HG03575 (cell line): ENCODE measurements around the gene VRK3.
"Not testable (repeated sequence)": the region's sequence is repeated elsewhere in the genome, so short reads cannot be mapped to it uniquely, and the experiment has no call there.

ENCODE experiments used
- ATAC-seq: cut with Tn5 transposase; IDR thresholded peaks from one replicate; pipeline ENCODE4 v1.9.1; 2021; ENCODE audit not compliant: unreplicated experiment, insufficient number of reproducible peaks, low FRiP score; ENCODE audit errors: extremely low read depth

Gene VRK3

GRCh38 chr19:49944567-49944966 lies 80.6 kb downstream of the VRK3 start:
- not testable (repeated sequence) for ATAC-seq

DNA sequence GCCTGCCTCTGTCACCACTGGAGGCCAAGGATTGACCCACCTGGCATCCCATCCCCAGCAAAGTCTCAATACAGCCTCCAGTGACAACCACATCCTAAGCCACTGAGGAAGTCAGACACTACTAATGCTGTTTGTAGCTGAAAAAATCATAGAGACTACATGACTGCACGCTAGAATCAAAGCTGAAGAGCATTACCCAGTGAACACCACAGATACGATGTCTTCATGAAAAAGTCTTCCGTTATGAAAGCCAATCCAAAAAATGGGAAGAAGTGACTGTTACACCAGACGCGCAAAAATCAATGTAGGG lies 84.7 kb downstream of the VRK3 start:
- no peak for ATAC-seq

DNA sequence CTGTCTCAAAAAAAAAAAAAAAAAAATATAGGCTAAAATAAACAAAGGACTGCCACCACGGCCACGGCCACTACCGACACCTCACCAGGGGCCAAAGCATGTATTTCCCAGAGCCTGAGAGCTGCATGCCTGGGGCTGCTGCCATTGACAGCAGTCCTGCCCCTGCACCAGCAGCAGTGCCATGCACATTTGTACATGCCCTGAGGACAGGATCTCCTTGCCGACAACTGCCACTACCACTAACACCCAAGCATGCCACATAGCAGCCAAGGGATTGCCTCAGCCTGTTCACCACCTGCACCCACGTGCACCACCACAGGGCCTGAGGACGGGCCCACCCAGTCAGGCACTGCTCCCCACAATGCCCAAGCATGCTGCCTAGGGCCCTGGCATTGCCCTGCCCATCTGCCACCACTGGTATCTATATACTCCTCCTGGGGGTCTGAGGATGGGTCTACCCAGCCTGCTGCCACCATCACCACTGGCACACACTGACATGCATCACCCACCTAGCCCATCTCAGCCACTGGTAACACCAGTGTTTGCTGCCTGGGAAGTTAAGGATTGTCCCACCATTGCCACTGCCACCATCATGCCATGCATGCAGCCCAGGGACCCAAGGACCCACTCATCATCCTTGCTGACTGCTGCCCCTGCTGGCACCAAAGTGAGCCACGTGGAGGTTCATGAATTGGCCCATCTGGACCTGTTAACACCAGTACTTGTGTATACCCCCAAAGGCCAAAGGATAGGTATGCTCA lies 85.3 kb downstream of the VRK3 start:
- ATAC-seq, result no peak

GRCh38 chr19:49938662-49939061 lies 86.5 kb downstream of the VRK3 start:
- no peak for ATAC-seq

DNA sequence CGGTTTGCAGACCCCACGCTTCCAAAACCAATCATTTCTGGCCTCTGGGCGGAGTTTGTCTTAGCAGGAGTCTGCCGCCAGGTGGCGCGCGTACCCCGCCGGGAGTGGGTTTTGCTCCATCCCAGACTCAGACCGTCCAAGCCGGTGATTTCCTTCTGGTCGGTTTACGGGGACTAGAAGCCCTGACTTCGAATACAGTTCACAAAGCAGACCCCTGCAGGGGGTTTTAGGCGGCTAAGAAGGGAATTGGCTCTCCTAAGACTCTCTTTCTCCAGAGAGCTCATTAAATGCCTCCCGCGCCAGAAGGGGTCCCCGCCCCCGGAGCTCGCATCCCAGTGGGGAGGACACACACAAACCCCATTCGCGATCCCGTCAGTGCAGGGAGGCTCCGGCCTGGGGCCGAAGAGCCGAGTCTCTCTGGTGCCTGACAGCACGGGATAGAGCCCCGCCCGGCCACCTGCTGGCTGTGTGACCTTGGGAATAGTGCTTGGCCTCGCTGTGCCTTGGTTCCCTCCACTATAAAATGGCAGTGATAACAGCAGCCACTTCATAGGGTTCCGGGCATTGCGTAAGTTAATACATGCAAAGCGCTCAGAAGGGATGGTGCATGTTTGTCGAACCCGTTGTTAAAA lies 87.3 kb downstream of the VRK3 start:
- no peak for ATAC-seq

DNA sequence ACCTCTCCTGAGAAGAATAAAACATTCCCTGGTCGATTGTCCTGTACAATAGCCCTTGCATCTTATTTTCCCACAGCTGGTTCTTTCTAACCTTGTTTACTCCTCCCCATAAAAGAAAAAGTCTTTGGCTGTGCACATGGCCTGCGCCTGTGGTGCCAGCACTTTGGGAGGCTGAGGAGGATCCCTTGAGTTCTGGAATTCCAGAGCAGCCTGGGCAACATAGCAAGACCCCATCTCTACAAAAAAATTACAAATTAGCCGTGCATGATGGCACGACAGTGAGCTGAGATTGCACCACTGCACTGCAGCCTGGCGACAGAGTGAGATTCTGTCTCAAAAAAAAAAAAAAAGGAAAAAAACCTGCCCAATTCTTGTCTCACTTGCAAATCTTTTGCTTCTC lies 88.6 kb downstream of the VRK3 start:
- no peak for ATAC-seq

DNA sequence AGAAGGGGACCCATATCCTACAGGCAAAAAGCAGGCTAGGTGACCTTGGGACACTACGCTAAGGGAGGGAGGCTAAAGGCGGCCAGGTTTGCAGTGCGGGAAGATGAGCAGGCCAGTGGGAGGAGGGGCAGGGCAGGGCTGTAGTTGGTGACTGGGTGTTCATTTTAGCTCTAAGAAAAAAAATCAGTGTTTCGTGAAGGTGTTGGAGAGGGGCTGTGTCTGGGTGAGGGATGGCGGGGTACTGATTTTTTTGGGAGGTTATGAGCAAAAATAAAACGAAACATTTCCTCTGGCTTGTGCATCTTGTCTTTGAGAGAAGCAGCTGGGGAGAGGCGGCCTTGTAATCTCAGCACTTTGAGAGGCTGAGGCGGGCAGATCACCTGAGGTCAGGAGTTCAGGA lies 91.5 kb downstream of the VRK3 start:
- no peak for ATAC-seq

DNA sequence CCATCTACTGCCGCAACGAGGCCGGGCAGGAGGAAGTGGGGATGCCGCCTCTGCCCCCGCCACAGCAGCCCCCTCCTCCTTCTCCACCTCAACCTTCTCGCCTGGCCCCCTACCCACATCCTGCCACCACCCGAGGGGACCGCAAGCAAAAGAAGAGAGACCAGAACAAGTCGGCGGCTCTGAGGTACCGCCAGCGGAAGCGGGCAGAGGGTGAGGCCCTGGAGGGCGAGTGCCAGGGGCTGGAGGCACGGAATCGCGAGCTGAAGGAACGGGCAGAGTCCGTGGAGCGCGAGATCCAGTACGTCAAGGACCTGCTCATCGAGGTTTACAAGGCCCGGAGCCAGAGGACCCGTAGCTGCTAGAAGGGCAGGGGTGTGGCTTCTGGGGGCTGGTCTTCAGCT lies 92.4 kb downstream of the VRK3 start:
- no peak for ATAC-seq

- no peak for ATAC-seq
These were observed 93.1 kb downstream of the VRK3 start for GRCh38 chr19:49932041-49932451.

- ATAC-seq, result no peak
These were observed 93.7 kb downstream of the VRK3 start for GRCh38 chr19:49931293-49932040.

GRCh38 chr19:49930483-49931011 lies 94.6 kb downstream of the VRK3 start:
- no peak for ATAC-seq

GRCh38 chr19:49929611-49930482 lies 95.3 kb downstream of the VRK3 start:
- ATAC-seq, result peak; percentile 27

- ATAC-seq, result peak; percentile 17
These were observed 96.0 kb downstream of the VRK3 start, which contains the start of the genes ATF5 and NUP62 for GRCh38 chr19:49929121-49929610. Gene ATF5 (plus strand): TSS chr19:49929205. CDS start chr19:49930851, 1,646 bp downstream. Gene NUP62 (minus strand): TSS chr19:49929504. CDS start chr19:49909807, 19,697 bp downstream.

DNA sequence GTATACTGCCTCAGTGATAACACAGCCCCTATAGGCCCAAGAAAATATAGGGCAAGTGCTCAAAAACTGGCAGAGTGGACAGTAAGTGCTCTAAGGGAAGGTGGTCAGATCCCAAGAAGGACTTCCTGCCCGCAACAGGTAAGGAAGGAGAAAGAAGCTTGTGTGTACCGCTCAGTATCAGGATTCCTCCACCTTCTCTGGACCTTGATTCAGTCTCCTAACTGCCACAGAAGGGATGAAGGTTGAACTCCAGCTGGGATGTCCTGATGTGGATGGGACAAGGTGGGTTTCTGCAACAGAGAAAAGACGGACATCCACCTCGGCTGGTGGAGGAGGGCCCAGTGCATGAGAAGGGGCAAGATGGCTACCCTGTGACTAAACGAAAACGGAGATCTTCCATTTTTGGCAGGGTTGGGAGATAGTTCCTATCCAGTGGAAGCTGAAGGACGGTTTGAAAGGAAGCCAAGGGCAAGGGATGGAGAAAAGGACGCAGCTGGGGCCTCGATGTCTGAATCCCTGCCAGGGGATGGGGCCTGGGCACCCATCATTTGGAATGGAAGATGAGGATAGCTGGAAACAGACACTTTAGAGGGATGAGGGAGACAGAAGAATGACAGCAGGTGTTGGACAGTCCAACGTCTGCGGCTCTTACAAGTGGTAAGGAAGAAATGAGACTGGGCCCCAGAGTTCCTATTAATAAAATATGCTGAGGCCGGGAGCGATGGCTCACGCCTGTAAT lies 97.5 kb downstream of the VRK3 start:
- ATAC-seq, result no peak

GRCh38 chr19:49926515-49926914 lies 98.7 kb downstream of the VRK3 start:
- no peak for ATAC-seq
